Measurements from ENCODE around the gene GPR107. TPM values are rescaled to one million over a fixed set of nuclear protein-coding genes. Genes with fewer than 3 reads are reported as not detected.

Gene GPR107
- total and polyA plus RNA-seq, 2 experiments from 2014 or later, result 10.6 to 25.6 TPM

- Histone ChIP-seq H4K20me1 (ENCODE audit: insufficient read depth, poor library complexity, severe bottlenecking) (no peaks in the 10 kb centered on the region), H3K27me3 (no peaks in the 10 kb centered on the region), H3K4me3 (no peak overlapping the region), H3K27ac (no peak overlapping the region), H3K4me2 (no peak overlapping the region), H2AFZ (no peak overlapping the region), H3K9me3 (ENCODE audit: low read depth) (no peaks in the 10 kb centered on the region), H3K79me2 (no peaks in the 10 kb centered on the region), H3K9me2 (replicated peaks; ENCODE audit: insufficient read depth) (no peaks in the 10 kb centered on the region), H3K4me1 (ENCODE audit: insufficient read depth) (peaks cover 3% of the 10 kb centered on the region), H3K36me3 (replicated peaks; ENCODE audit: insufficient read depth, low read depth) (no peaks in the 10 kb centered on the region)
- 96% methylated on average over 9 of the region's 9 CpGs for WGBS (ENCODE audit: low lambda C conversion rate, missing lambda C conversion rate)
- no peak for DNase-seq (ENCODE audit: low spot score)
- TF ChIP-seq EZH2 (IDR thresholded peaks at IDR 0.05; ENCODE audit: borderline replicate concordance) (no peak), EZH2phosphoT487 (IDR thresholded peaks at IDR 0.05; ENCODE audit: low read depth, severe bottlenecking, unreplicated experiment) (no peak), CTCF (IDR thresholded peaks at IDR 0.05; ENCODE audit: poor library complexity) (no peak)
Measured at GRCh38 chr9:130116346-130116745, 62.6 kb downstream of the GPR107 start.

DNA sequence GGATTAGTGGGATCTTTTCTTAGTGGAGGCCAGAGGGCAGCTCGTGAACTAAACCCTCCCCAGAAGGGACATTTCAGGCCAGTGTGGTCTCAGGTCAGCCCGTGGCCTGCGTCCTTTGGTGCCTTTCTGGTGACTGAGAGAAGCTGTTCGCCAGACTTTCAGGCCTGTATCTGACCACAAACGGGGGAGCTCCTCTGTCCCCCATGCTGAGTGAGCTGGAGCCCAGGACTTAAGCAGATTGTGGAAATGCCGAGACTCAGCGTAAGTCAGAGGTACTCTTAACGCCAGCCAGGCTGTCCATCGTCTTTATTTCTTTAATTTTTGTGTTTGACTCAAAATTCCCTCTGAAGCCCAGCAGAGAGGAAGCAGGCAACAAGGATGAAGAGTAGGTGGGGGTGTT, 63.7 kb downstream of the GPR107 start:
- no peaks in the 10 kb centered on the region for H3K36me3 ChIP-seq (replicated peaks; ENCODE audit: insufficient read depth, low read depth)
- DNase-seq (ENCODE audit: low spot score), result no peak
- no peaks in the 10 kb centered on the region for H4K20me1 ChIP-seq (ENCODE audit: insufficient read depth, poor library complexity, severe bottlenecking)
- no peak overlapping the region for H3K4me2 ChIP-seq
- 79% methylated on average over 9 of the region's 9 CpGs for WGBS (ENCODE audit: low lambda C conversion rate, missing lambda C conversion rate)
- H3K27me3 ChIP-seq, result no peaks in the 10 kb centered on the region
- no peaks in the 10 kb centered on the region for H3K9me2 ChIP-seq (replicated peaks; ENCODE audit: insufficient read depth)
- no peak overlapping the region for H3K4me3 ChIP-seq
- TF ChIP-seq CTCF (IDR thresholded peaks at IDR 0.05; ENCODE audit: poor library complexity) (no peak), EZH2phosphoT487 (IDR thresholded peaks at IDR 0.05; ENCODE audit: low read depth, severe bottlenecking, unreplicated experiment) (no peak), EZH2 (IDR thresholded peaks at IDR 0.05; ENCODE audit: borderline replicate concordance) (no peak)
- peaks cover 3% of the 10 kb centered on the region for H3K4me1 ChIP-seq (ENCODE audit: insufficient read depth)
- H2AFZ ChIP-seq, result no peak overlapping the region
- peak overlapping the region; percentile 30 for H3K27ac ChIP-seq
- H3K79me2 ChIP-seq, result no peaks in the 10 kb centered on the region
- no peaks in the 10 kb centered on the region for H3K9me3 ChIP-seq (ENCODE audit: low read depth)

DNA sequence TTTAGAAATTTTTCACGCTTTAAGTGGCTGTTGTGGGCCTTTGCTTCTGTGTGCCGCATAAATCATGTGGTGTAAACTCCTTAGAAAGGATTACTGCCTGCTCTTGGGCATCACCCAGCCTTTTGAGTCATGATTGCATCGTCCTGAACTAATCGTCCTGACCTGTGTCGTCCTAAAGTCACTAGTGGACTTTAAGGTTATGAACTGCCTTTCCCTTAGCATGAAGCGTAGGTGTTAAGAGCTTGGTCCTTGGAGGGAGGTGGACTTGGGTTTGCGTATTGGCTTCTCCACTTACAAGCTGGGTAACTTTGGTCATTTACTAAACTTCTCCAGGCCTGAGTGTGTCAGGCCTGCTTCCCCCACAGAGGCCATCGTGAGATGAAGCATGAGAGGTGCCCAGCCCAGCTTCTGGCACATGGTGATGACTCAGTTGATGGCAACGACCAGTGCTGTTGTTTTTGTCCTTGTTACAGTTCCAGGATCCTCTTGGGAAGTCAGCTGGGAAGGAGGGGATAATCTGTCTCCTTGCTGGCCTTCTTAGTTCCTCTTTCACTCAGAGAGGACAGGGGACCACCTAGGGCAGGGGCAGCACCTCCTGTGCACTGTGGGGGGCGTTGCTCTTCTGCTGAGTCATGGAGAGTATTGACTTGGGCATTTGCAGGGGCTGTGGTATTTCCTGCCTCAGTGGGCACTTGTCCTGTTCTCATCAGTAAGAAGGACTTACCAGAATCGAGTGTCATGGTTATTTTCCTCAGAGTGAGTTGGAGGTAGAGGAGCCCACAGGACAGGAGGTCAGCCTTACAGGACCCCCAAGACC, 64.3 kb downstream of the GPR107 start:
- H3K27ac ChIP-seq, result peak overlapping the region; percentile 30
- H2AFZ ChIP-seq, result no peak overlapping the region
- H3K9me3 ChIP-seq (ENCODE audit: low read depth), result no peaks in the 10 kb centered on the region
- peaks cover 3% of the 10 kb centered on the region for H3K4me1 ChIP-seq (ENCODE audit: insufficient read depth)
- no peaks in the 10 kb centered on the region for H3K36me3 ChIP-seq (replicated peaks; ENCODE audit: insufficient read depth, low read depth)
- TF ChIP-seq EZH2 (IDR thresholded peaks at IDR 0.05; ENCODE audit: borderline replicate concordance), result no peak
- no peaks in the 10 kb centered on the region for H3K79me2 ChIP-seq
- WGBS (ENCODE audit: low lambda C conversion rate, missing lambda C conversion rate), result 76% methylated on average over 11 of the region's 11 CpGs
- no peak for DNase-seq (ENCODE audit: low spot score)
- no peak overlapping the region for H3K4me2 ChIP-seq
- H3K27me3 ChIP-seq, result no peaks in the 10 kb centered on the region
- no peaks in the 10 kb centered on the region for H3K9me2 ChIP-seq (replicated peaks; ENCODE audit: insufficient read depth)
- no peak overlapping the region for H3K4me3 ChIP-seq
- H4K20me1 ChIP-seq (ENCODE audit: insufficient read depth, poor library complexity, severe bottlenecking), result no peaks in the 10 kb centered on the region

- Histone ChIP-seq H3K4me3 (no peak overlapping the region), H4K20me1 (ENCODE audit: insufficient read depth, poor library complexity, severe bottlenecking) (no peaks in the 10 kb centered on the region), H3K79me2 (no peaks in the 10 kb centered on the region), H3K4me1 (ENCODE audit: insufficient read depth) (peaks cover 3% of the 10 kb centered on the region), H3K27me3 (no peaks in the 10 kb centered on the region), H3K9me2 (replicated peaks; ENCODE audit: insufficient read depth) (no peaks in the 10 kb centered on the region), H2AFZ (no peak overlapping the region), H3K36me3 (replicated peaks; ENCODE audit: insufficient read depth, low read depth) (no peaks in the 10 kb centered on the region), H3K4me2 (no peak overlapping the region), H3K9me3 (ENCODE audit: low read depth) (no peaks in the 10 kb centered on the region), H3K27ac (no peak overlapping the region)
- TF ChIP-seq EZH2phosphoT487 (IDR thresholded peaks at IDR 0.05; ENCODE audit: low read depth, severe bottlenecking, unreplicated experiment) (no peak), EZH2 (IDR thresholded peaks at IDR 0.05; ENCODE audit: borderline replicate concordance) (no peak), CTCF (IDR thresholded peaks at IDR 0.05; ENCODE audit: poor library complexity) (no peak)
- no peak for DNase-seq (ENCODE audit: low spot score)
- WGBS (ENCODE audit: low lambda C conversion rate, missing lambda C conversion rate), result 86% methylated on average over 17 of the region's 17 CpGs
Measured at GRCh38 chr9:130118841-130119518, 65.3 kb downstream of the GPR107 start.

All from hepatocyte (in vitro differentiated cells).